GM21390 (cell line): ENCODE measurements around the gene OR5AC2.

Experiments
- ATAC-seq: cut with Tn5 transposase; IDR thresholded peaks from one replicate; pipeline ENCODE4 v1.9.1; 2021; ENCODE audit not compliant: unreplicated experiment

The OR5AC2 gene

GRCh38 chr3:98086873-98087272 lies at the start of gene OR5AC2:
Gene OR5AC2 (plus strand): TSS chr3:98087173. CDS start chr3:98087173, 0 bp downstream.
- ATAC-seq = no peak

- no peak for ATAC-seq
Observed at GRCh38 chr3:98038286-98038685, 48.7 kb upstream of the OR5AC2 start.

GRCh38 chr3:98038876-98039275 lies 48.1 kb upstream of the OR5AC2 start:
- no peak for ATAC-seq

GRCh38 chr3:98039322-98040024 lies 47.5 kb upstream of the OR5AC2 start:
- ATAC-seq = peak; percentile 95

GRCh38 chr3:98041350-98041749 lies 45.6 kb upstream of the OR5AC2 start:
- ATAC-seq = no peak

GRCh38 chr3:98048586-98048985 lies 38.4 kb upstream of the OR5AC2 start:
- no peak for ATAC-seq

GRCh38 chr3:98049271-98049670 lies 37.7 kb upstream of the OR5AC2 start:
- ATAC-seq = no peak

- ATAC-seq = no peak
Observed at GRCh38 chr3:98056035-98056434, 30.9 kb upstream of the OR5AC2 start.

GRCh38 chr3:98057631-98058030 lies 29.3 kb upstream of the OR5AC2 start:
- ATAC-seq = no peak

- ATAC-seq = no peak
Observed at GRCh38 chr3:98058244-98058960, 28.6 kb upstream of the OR5AC2 start.

GRCh38 chr3:98068824-98069223 lies 18.1 kb upstream of the OR5AC2 start:
- no peak for ATAC-seq

GRCh38 chr3:98070840-98071239 lies 16.1 kb upstream of the OR5AC2 start:
- ATAC-seq = no peak

- ATAC-seq = no peak
Observed at GRCh38 chr3:98073486-98073885, 13.5 kb upstream of the OR5AC2 start.

- no peak for ATAC-seq
Observed at GRCh38 chr3:98095882-98096281, 8.9 kb downstream of the OR5AC2 start.

GRCh38 chr3:98099848-98100247 lies 12.9 kb downstream of the OR5AC2 start:
- ATAC-seq = no peak

- no peak for ATAC-seq
Observed at GRCh38 chr3:98108162-98108561, 21.2 kb downstream of the OR5AC2 start.

- no peak for ATAC-seq
Observed at GRCh38 chr3:98109807-98110549, 23.0 kb downstream of the OR5AC2 start.

GRCh38 chr3:98110550-98110908 lies 23.6 kb downstream of the OR5AC2 start:
- ATAC-seq = no peak

GRCh38 chr3:98114264-98114663 lies 27.3 kb downstream of the OR5AC2 start:
- ATAC-seq = no peak

- no peak for ATAC-seq
Observed at GRCh38 chr3:98115717-98116116, 28.7 kb downstream of the OR5AC2 start.

- no peak for ATAC-seq
Observed at GRCh38 chr3:98130421-98130820, 43.4 kb downstream of the OR5AC2 start, which contains the start of gene OR5H1. Gene OR5H1 (plus strand): TSS chr3:98130721. CDS start chr3:98132698, 1,977 bp downstream.

- no peak for ATAC-seq
Observed at GRCh38 chr3:98136631-98137030, 49.7 kb downstream of the OR5AC2 start.
